Calu3 (cell line): ENCODE data around the gene TSC2. TPM values are rescaled to one million over a fixed set of nuclear protein-coding genes. Genes with fewer than 3 reads are reported as not detected.
"Not testable (repeated sequence)": the region's sequence is repeated elsewhere in the genome, so short reads cannot be mapped to it uniquely, and the experiment has no call there.

Experiments
- BruUV-seq: library from RNA; stranded (reverse); fragments of 400-500 nt; replicated peaks from 2 replicates; lab custom pipeline; 2021; lab: Mats Ljungman, UMichigan
- CTCF ChIA-PET: fragments of 300-600 bp; sonication (Branson Sonifier 250); formaldehyde crosslinking; loops from one replicate; lab custom pipeline; 2022; ENCODE audit warnings: antibody characterized with exemption; lab: Charles Lee
- DNase-seq: peaks from one replicate; pipeline ENCODE4 v3.0.0; 2022
- H3K27ac Mint-ChIP-seq: one replicate; pipeline ENCODE4 v1.8.0; 2022; ENCODE audit warnings: mixed read lengths; ENCODE audit not compliant: unreplicated experiment
- H3K27me3 Mint-ChIP-seq: one replicate; pipeline ENCODE4 v1.8.0; 2022; ENCODE audit warnings: mixed read lengths; ENCODE audit not compliant: unreplicated experiment
- H3K36me3 Mint-ChIP-seq: one replicate; pipeline ENCODE4 v1.8.0; 2022; ENCODE audit warnings: mild to moderate bottlenecking, moderate library complexity, mixed read lengths; ENCODE audit not compliant: insufficient read depth, unreplicated experiment
- H3K4me1 Mint-ChIP-seq: one replicate; pipeline ENCODE4 v1.8.0; 2022; ENCODE audit warnings: mild to moderate bottlenecking, low read depth, mixed read lengths; ENCODE audit not compliant: unreplicated experiment
- H3K4me3 Mint-ChIP-seq: one replicate; pipeline ENCODE4 v1.8.0; 2022; ENCODE audit warnings: mild to moderate bottlenecking, low read depth, moderate library complexity, mixed read lengths; ENCODE audit not compliant: unreplicated experiment
- H3K9me3 Mint-ChIP-seq: one replicate; pipeline ENCODE4 v1.8.0; 2022; ENCODE audit warnings: low read depth, mixed read lengths; ENCODE audit not compliant: unreplicated experiment
- CTCF ChIP-seq: fragments of 200-600 bp; IDR thresholded peaks from one replicate; pipeline ENCODE4 v1.8.0; 2022; ENCODE audit warnings: antibody characterized with exemption; ENCODE audit not compliant: unreplicated experiment
- intact Hi-C: fragments of 100-400 bp; cut with micrococcal nuclease; formaldehyde crosslinking; loops from one replicate; pipeline ENCODE4 v1.10.0; 2022; ENCODE audit not compliant: unreplicated experiment
- total RNA-seq: library from RNA; stranded (reverse); gene quantifications from 2 replicates; pipeline ENCODE4 v1.2.3, GENCODE V29; 2022

Gene TSC2
- total RNA-seq, 1 experiment from 2014 or later: 170 TPM

GRCh38 chr16:2111412-2112335, 63.9 kb downstream of the TSC2 start:
- H3K27me3 Mint-ChIP-seq, H3K9me3 Mint-ChIP-seq, CTCF ChIA-PET, H3K4me3 Mint-ChIP-seq, H3K4me1 Mint-ChIP-seq, BruUV-seq, H3K27ac Mint-ChIP-seq, intact Hi-C loops, DNase-seq: not testable (repeated sequence)
- H3K36me3 Mint-ChIP-seq: peaks cover 10% of the 10 kb centered on the region

- H3K9me3 Mint-ChIP-seq, intact Hi-C loops, CTCF ChIA-PET, H3K36me3 Mint-ChIP-seq, H3K4me3 Mint-ChIP-seq, H3K27me3 Mint-ChIP-seq, H3K27ac Mint-ChIP-seq, DNase-seq, H3K4me1 Mint-ChIP-seq, BruUV-seq: not testable (repeated sequence)
Observed at GRCh38 chr16:2112539-2113106, 64.8 kb downstream of the TSC2 start.

GRCh38 chr16:2114225-2114624, 66.4 kb downstream of the TSC2 start:
- H3K4me3 Mint-ChIP-seq, intact Hi-C loops, H3K27ac Mint-ChIP-seq, H3K27me3 Mint-ChIP-seq, CTCF ChIA-PET, H3K4me1 Mint-ChIP-seq, DNase-seq, BruUV-seq, H3K9me3 Mint-ChIP-seq, H3K36me3 Mint-ChIP-seq: not testable (repeated sequence)

- DNase-seq, H3K36me3 Mint-ChIP-seq, intact Hi-C loops, H3K27me3 Mint-ChIP-seq, H3K4me3 Mint-ChIP-seq, BruUV-seq, H3K27ac Mint-ChIP-seq, H3K9me3 Mint-ChIP-seq, H3K4me1 Mint-ChIP-seq: not testable (repeated sequence)
- CTCF ChIA-PET: interaction anchor here (0.6 kb wide), 1 partner anchor 27 kb away, joined by 3 read pairs; no protein-coding TSS in a partner anchor
Observed at GRCh38 chr16:2114885-2115590, 67.3 kb downstream of the TSC2 start.

GRCh38 chr16:2115591-2115973, 67.8 kb downstream of the TSC2 start:
- Mint-ChIP-seq H3K27me3 (no peaks in the 10 kb centered on the region), H3K4me3 (no peak overlapping the region), H3K4me1 (no peaks in the 10 kb centered on the region), H3K27ac (no peak overlapping the region), H3K9me3 (no peaks in the 10 kb centered on the region), H3K36me3 (peaks cover 5% of the 10 kb centered on the region)
- CTCF ChIA-PET: interaction anchor here (0.6 kb wide), 1 partner anchor 26 kb away, joined by 3 read pairs; no protein-coding TSS in a partner anchor
- intact Hi-C loops: no loop called here
- TF ChIP-seq CTCF: no peak
- no TSS peak for BruUV-seq
- DNase-seq: no peak

GRCh38 chr16:2116428-2116827, 68.6 kb downstream of the TSC2 start:
- H3K4me3 Mint-ChIP-seq, H3K27me3 Mint-ChIP-seq, H3K4me1 Mint-ChIP-seq, DNase-seq, H3K36me3 Mint-ChIP-seq, H3K9me3 Mint-ChIP-seq, CTCF ChIA-PET, BruUV-seq, H3K27ac Mint-ChIP-seq, intact Hi-C loops: not testable (repeated sequence)

GRCh38 chr16:2117341-2117740, 69.6 kb downstream of the TSC2 start:
- BruUV-seq: not testable (repeated sequence)

GRCh38 chr16:2117960-2118722, 70.4 kb downstream of the TSC2 start:
- H3K36me3 Mint-ChIP-seq, H3K27ac Mint-ChIP-seq, CTCF ChIA-PET, DNase-seq, H3K4me3 Mint-ChIP-seq, intact Hi-C loops, BruUV-seq, H3K9me3 Mint-ChIP-seq, H3K4me1 Mint-ChIP-seq, H3K27me3 Mint-ChIP-seq: not testable (repeated sequence)

More at GRCh38 chr16:2117341-2117740, 69.6 kb downstream of the TSC2 start:
- intact Hi-C loops, H3K4me3 Mint-ChIP-seq, H3K9me3 Mint-ChIP-seq, DNase-seq, H3K36me3 Mint-ChIP-seq, CTCF ChIA-PET, H3K27me3 Mint-ChIP-seq, H3K4me1 Mint-ChIP-seq, H3K27ac Mint-ChIP-seq: not testable (repeated sequence)
